AG09309 (cell line): Measurements from ENCODE around the gene HYAL2.

ENCODE experiments used
- DNase-seq: peaks from one replicate; pipeline ENCODE4 v3.0.0-alpha.2; 2010; ENCODE audit warnings: low read depth
- H3K4me3 ChIP-seq: 2 replicates; pipeline ENCODE4 v1.5.1; 2011; ENCODE audit warnings: mild to moderate bottlenecking, low read depth, low read length, moderate library complexity; ENCODE audit not compliant: control insufficient read depth
- TF ChIP-seq, protein P1 (sequence below): IDR thresholded peaks from 2 replicates; pipeline ENCODE4 v1.5.1; 2011; ENCODE audit warnings: mild to moderate bottlenecking, low read depth, low read length, inconsistent platforms; ENCODE audit not compliant: insufficient read depth, control insufficient read depth; ENCODE audit errors: missing control alignments

The HYAL2 gene

GRCh38 chr3:50319181-50319893 is 3.2 kb downstream of the HYAL2 start:
- H3K4me3 ChIP-seq, result no peak overlapping the region

GRCh38 chr3:50318615-50319014 is 3.9 kb downstream of the HYAL2 start:
- TF ChIP-seq, protein P1, sequence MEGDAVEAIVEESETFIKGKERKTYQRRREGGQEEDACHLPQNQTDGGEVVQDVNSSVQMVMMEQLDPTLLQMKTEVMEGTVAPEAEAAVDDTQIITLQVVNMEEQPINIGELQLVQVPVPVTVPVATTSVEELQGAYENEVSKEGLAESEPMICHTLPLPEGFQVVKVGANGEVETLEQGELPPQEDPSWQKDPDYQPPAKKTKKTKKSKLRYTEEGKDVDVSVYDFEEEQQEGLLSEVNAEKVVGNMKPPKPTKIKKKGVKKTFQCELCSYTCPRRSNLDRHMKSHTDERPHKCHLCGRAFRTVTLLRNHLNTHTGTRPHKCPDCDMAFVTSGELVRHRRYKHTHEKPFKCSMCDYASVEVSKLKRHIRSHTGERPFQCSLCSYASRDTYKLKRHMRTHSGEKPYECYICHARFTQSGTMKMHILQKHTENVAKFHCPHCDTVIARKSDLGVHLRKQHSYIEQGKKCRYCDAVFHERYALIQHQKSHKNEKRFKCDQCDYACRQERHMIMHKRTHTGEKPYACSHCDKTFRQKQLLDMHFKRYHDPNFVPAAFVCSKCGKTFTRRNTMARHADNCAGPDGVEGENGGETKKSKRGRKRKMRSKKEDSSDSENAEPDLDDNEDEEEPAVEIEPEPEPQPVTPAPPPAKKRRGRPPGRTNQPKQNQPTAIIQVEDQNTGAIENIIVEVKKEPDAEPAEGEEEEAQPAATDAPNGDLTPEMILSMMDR, result no peak
- no peak for DNase-seq
- no peak overlapping the region for H3K4me3 ChIP-seq

More at GRCh38 chr3:50319181-50319893, 3.2 kb downstream of the HYAL2 start:
- TF ChIP-seq, protein P1, result no peak
- DNase-seq, result no peak

GRCh38 chr3:50318163-50318562 is 4.4 kb downstream of the HYAL2 start:
- TF ChIP-seq, protein P1, result no peak
- DNase-seq, result no peak
- no peak overlapping the region for H3K4me3 ChIP-seq

- H3K4me3 ChIP-seq, result no peak overlapping the region
- TF ChIP-seq, protein P1, result no peak
- DNase-seq, result no peak
Measured at GRCh38 chr3:50317300-50317699, 5.2 kb downstream of the HYAL2 start.

DNA sequence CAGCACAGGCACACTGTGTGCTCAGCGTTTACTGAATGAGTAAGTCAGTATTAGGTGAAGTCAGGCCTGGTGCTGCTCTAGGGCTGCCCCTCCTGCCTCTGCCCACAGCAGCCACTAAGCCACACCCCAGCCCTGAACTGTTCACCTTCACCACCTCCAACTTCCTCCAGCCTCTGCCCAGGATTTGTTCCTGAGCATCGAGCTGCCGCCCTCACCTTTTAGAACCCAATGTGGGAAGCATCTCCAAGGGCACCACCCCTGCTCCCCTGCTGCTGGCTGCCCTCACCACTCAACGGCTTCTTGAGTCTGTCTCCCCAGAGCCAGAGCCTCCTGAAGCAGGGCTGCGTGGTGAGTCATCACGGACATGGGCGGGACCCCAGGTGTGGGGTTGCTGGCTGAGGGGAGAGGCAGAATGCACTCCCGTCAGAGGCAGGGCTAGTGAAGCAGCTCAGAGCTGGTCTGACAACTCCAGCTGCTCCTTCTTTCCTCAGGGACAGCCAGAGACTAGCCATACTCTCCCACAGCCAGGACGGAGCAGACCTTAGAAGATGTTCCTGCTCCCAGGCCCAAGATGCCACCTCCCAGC is 5.8 kb downstream of the HYAL2 start:
- no peak for DNase-seq
- no peak overlapping the region for H3K4me3 ChIP-seq
- TF ChIP-seq, protein P1, result no peak

GRCh38 chr3:50314816-50315215 is 7.7 kb downstream of the HYAL2 start:
- H3K4me3 ChIP-seq, result no peak overlapping the region
- no peak for DNase-seq
- TF ChIP-seq, protein P1, result no peak
